A673 (cell line): ENCODE results near the gene GID4.

Experiments
- EZH2 ChIP-seq: fragments of 200-600 bp; sonication (generic); IDR thresholded peaks from 2 replicates; pipeline ENCODE4 v1.6.1; 2017; ENCODE audit warnings: borderline replicate concordance, low read depth, mild to moderate bottlenecking, mixed read lengths, antibody characterized with exemption, low read length; ENCODE audit not compliant: poor library complexity, severe bottlenecking
- TF ChIP-seq, protein P1 (sequence below): fragments of 300-800, 200-600 bp; sonication (generic); conservative IDR thresholded peaks from 2 replicates; pipeline ENCODE4 v1.5.1; 2017; ENCODE audit warnings: low read depth, mild to moderate bottlenecking, antibody characterized with exemption, low read length, moderate library complexity, mixed read lengths

DNA sequence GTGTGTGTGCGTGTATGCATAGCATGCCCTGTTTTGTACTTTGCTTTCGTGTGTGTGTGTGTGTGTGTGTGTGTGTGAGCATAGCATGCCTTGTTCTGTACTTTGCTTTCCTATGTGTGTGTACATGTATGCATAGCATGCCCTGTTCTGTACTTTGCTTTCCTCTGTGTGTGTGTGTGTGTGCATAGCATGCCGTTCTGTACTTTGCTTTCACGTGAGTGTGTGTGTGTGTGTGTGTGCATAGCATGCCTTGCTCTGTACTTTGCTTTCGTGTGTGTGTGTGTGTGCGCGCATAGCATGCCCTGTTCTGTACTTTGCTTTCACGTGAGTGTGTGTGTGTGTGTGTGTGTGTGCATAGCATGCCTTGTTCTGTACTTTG lies 39.2 kb upstream of the GID4 start:
- TF ChIP-seq, protein P1, sequence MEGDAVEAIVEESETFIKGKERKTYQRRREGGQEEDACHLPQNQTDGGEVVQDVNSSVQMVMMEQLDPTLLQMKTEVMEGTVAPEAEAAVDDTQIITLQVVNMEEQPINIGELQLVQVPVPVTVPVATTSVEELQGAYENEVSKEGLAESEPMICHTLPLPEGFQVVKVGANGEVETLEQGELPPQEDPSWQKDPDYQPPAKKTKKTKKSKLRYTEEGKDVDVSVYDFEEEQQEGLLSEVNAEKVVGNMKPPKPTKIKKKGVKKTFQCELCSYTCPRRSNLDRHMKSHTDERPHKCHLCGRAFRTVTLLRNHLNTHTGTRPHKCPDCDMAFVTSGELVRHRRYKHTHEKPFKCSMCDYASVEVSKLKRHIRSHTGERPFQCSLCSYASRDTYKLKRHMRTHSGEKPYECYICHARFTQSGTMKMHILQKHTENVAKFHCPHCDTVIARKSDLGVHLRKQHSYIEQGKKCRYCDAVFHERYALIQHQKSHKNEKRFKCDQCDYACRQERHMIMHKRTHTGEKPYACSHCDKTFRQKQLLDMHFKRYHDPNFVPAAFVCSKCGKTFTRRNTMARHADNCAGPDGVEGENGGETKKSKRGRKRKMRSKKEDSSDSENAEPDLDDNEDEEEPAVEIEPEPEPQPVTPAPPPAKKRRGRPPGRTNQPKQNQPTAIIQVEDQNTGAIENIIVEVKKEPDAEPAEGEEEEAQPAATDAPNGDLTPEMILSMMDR: no peak
- no peak for TF ChIP-seq EZH2
